HG02610 (cell line): Measurements from ENCODE around the gene DENND2C.

ENCODE experiments used
- ATAC-seq: cut with Tn5 transposase; IDR thresholded peaks from one replicate; pipeline ENCODE4 v1.9.1; 2021; ENCODE audit warnings: mild to moderate bottlenecking, moderate library complexity; ENCODE audit not compliant: unreplicated experiment

Gene DENND2C, protein sequence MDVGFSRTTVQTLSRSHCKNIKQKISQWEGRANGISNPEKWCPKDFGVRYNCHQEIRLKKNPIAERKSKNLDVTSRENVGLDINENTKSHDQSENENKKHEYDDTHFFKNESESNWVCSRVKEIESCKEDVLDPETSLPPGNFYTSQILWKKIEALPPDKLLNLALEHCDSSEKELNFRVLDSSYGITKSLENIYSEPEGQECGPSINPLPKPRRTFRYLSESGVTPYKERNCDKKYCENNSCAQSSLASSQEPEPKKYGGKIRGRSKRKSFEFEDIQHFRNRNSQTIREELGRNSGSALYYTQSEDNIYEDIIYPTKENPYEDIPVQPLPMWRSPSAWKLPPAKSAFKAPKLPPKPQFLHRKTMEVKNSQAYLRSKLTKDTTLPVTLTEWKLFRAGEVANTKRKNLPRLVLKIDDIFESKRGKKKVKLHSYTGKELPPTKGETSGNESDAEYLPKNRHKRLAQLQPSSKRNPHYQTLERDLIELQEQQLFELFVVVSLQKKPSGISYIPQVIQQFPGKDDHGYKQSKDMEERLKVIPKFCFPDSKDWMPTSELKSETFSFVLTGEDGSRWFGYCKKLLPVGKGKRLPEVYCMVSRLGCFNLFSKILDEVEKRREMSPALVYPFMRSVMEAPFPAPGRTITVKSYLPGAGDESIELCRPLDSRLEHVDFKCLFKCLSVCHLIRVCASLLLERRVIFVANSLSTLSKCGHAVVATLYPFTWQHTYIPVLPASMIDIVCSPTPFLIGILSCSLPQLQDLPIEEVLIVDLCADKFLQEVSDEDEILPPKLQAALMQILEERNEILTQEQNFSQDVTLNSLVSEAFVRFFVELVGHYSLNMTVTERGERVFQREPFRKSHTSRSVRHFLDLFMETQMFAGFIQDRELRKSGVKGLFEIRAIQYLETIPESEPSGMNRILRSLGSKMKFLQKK

DNA sequence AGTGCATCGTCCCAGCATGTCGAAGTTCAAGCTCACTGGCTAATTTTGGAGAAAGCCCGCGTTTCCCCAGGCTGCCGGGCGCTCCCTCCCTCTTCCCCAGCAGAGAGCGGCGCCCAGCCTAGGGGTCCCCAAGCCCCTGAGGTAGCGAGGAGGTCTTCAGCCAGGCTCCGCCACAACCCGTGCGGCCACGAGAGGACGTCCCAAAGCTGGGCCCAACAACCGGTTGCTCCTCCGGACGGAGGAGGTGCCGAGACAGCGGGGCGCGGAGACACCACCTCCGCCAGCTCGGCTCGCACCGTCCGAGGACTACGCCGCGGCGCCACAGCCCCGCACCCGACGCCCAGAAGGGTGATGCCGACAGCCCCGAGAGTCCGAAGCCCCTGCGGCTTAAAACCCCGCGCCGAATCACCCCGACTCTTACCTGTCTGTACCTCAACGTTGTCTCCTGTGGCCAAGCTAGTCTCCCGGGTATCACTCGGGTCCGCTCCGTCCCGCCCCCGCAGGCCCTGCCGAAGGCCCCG lies at the start of gene DENND2C:
Gene DENND2C (minus strand): TSS at position 488 of the 521 bp plus-strand sequence. CDS start 44,065 bp downstream, outside the sequence.
- ATAC-seq = peak; percentile 51

DNA sequence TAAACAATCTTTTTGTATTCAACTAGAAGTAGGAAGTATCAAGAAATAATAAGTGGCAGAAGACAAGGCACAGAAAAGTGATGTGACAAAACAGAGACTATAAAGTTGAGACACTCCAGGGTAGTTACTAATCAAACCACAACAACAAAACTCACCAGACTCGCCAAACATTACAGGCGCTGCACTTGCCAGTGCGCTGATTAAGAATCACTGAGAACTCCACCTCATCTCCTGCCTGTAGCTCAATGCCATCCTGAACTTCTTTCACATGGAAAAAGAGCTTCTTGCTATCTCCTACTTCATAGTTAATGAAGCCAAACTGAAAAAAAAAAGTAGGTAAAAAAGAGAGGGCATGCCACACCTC lies 49.6 kb upstream of the DENND2C start:
- ATAC-seq = no peak

DNA sequence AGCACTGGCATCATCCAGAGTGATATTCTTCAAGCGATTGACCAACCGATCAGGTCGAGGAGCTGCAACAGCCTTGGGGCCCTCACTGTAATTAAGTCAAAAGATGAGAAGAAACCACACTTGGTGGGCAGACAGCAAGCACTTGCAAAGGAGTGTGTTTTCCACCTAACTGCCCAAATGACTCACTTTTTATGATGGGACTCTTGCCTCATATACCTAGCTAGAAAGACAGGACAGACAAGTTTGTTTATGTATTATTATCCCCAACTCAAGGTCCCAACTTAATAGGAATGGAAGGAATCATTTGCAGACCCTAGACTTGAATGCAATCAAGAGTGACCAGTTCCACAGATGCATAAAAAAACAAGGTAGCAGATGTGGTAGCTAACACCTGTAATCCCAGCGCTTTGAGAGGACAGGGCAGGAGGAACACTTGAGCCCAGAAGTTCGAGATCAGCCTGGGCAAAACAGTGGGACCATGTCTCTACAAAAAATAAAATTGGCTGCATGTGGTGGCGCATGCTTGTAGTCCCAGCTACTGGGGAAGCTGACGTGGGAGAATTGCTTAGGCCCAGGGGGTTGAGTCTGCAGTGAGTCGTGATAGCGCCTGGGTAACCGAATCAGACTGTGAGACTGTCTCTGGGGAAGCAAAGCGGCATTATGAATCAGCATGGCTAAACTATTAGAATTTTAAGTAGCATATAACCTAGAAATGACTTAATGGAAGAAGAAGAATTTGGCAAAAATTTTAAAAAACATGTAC lies 49.0 kb upstream of the DENND2C start:
- no peak for ATAC-seq

DNA sequence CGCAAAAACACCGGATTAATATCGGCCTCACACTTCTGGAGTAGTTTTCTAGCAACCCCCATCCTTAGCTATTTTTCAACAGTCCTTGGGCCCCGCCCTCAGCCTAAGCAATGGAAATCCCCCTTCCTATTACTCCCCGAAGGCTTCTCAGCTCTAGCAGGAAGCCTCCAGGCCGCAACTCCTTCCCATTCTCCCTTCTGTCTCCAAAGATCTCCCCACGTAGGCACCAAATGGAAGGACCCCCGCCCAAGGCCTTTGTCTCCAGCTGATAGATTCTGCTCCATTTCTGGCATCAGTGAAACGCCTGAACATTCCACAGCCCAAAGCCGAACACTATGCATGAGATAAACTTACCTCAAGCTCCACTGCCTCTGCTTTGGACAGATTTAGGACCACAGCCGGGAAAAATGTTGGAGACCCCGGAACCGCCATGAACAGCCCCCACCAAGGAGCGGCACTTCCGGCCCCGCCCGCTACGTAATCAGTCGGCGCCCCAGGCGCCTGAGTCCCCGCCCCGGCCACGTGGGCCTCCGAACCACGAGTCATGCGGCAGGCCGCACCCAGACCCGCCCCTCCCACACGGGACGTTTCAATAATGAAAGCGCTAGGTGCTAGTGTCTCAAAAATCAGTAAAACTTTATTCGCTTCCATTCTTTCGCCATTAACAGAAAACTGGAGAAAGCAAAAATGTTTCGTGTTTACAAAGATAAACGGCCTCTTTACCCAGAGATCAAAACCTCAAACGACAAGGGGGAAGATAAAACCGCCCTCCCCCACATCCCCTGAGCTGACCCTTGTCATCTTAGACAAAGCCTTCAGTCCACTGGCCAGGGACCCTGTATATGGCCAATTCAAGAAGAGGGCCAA lies 46.7 kb upstream of the DENND2C start, which contains the start of gene NRAS:
Gene NRAS (minus strand): TSS at position 468 of the 867 bp plus-strand sequence. CDS start 611 bp downstream, outside the sequence.
- ATAC-seq = peak; percentile 91

DNA sequence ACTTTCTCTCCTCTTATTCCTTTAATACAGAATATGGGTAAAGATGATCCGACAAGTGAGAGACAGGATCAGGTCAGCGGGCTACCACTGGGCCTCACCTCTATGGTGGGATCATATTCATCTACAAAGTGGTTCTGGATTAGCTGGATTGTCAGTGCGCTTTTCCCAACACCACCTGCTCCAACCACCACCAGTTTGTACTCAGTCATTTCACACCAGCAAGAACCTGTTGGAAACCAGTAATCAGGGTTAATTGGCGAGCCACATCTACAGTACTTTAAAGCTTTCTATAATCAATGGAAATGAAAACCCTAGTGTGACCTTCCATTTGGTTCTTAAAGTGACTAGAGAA lies 46.1 kb upstream of the DENND2C start:
- ATAC-seq = peak; percentile 11

DNA sequence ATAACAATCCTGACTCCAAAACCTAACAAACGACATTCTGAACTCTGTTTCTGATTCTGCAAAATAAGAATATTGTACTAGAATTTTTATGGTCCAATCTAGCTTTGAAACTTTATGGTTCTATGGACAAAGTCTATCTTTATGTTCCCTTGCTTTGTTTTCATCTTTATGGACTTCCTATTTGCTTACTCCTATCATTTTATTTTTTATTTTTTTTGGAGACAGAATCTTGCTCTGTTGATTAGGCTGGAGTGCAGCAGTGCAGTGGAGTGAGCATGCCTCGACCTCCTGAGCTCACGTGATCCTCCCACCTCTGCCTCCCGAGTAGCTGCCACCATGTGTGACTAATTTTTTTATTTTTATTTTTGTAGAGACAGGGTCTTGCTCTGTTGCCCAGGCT lies 43.1 kb upstream of the DENND2C start:
- no peak for ATAC-seq

DNA sequence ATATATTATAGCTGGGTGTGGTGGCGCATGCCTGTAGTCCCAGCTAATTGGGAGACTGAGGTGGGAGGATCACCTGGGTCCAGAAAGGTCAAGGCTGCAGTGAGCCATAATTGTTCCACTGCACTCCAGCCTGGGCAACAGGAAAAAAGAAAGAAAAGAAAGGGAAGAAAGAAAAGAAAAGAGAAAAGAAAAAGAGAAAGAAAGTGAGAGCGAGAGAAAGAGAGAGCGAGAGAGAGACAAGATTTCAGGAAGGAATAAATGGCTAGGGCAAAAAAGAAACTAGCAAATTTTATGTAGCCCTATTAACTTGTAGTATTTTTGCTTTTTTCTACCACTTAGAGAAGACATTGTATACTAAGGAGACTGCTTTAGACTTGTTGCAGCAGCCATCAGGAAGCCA lies 40.5 kb upstream of the DENND2C start:
- no peak for ATAC-seq

DNA sequence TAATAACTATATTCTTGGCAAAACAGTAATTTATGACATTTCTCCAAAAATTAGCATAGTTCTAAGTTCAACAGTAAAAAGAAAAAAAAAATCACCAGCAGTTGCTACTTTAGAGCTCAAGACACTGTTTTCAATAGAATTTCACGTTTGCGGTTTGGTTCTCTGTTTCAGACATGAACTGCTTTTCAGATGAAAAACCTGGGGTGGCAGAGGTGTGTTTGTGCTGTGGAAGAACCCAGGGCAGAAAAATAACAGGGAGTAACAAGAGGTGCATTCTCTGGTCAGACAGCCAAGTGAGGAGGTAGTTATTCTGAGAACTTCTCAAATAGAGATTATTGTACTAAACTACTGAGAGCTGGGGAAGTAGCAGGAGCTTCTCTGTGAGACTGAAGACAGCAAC lies 37.8 kb upstream of the DENND2C start:
- ATAC-seq = no peak

DNA sequence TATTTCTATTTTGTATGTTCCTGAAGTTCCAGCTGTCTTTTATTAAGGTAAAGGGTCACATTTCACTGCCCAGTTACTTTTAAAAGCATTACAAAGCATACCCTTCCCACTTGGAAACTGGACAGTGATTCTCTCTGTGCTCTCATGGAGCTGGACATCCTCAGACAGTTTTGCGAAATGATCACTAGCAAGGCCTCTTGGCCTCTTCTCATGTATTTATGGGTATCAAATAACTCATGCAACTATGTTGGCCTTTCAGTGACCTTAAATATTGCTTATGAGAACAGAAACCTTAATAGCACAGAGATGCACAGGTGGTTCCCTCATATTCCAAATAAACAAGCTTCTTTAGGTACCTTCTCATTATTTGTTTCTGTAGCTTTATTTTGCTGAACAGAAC lies 33.4 kb upstream of the DENND2C start:
- no peak for ATAC-seq

DNA sequence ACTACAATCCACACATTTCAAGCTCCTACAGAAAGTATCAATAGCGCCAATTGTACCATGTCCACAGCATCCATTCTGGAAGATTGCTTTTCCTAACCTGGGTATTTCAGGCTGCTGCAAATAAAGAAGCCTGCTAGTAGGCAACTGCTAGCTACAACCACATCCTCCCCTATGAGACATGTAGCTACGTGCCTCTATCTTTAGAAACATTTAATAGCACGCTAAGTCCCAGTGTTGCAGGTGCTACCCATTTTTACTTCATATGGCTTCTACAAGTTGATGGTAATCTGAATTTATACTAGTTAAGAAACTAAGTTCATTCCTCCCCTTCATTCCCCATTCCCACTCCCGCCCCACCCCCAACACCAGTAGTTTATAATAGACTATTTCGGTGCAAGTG lies 32.9 kb upstream of the DENND2C start:
- ATAC-seq = no peak

DNA sequence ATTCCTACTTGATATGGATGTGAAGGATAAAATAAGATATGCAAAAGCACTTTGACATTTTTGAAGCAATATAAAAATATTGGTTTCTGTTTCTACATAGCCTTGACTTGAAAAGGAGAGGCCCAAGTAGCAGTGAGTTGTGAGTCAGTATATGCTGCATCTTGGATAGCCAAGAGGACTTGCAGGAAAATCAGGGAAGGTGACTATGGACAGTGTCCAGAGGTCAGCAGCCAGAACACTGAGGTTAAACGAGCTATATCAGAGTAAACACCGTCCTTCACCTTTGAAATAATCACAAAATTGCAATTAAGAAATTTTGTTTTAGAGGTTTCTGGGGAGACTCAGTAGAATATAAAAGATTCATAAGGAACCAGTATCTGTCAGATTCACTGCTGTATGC lies 32.1 kb upstream of the DENND2C start:
- no peak for ATAC-seq

DNA sequence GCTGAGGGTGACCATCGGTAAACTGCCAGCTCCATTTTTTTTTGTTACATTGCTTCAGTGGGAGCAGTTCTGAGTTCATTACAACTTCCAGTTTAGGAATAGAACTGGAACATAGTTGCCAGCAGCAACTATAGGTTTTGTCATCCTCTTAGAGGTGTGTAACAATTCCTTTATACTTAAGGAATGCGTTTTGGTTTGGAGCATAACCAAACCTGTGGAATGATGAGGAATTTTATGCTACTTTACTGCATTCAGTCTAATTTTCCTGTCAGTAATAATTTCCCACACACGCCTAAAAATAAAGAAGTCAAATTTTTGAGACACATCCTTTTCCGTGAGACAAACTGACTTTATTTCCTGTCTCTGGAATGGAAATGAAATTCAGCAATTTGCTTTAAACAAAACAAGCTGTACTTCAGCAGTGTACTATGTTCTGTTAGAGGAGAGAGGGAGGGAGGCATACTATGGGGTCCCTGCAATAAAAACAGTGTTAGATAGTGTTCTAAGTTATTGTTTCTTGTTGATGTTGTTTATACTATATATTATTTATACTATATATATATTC lies 30.3 kb upstream of the DENND2C start:
- ATAC-seq = no peak

DNA sequence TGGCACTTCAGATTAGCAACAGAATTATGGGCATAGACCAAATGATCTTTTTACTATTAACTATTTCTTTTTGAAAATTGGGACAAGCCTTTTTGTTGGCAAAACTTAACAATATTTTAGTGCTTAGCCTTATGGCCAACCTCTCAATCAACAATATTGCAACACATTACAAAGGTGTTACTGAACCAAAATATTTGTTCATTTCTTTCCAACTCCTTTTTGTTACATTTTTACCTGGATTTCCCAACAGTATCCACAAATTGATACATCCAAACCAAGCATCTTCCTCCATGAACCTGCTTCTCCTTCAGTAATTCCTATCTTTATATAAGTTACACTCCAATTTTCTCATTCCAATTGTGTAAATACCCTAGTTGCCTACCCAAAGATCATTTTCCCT lies 27.0 kb upstream of the DENND2C start:
- ATAC-seq = no peak

DNA sequence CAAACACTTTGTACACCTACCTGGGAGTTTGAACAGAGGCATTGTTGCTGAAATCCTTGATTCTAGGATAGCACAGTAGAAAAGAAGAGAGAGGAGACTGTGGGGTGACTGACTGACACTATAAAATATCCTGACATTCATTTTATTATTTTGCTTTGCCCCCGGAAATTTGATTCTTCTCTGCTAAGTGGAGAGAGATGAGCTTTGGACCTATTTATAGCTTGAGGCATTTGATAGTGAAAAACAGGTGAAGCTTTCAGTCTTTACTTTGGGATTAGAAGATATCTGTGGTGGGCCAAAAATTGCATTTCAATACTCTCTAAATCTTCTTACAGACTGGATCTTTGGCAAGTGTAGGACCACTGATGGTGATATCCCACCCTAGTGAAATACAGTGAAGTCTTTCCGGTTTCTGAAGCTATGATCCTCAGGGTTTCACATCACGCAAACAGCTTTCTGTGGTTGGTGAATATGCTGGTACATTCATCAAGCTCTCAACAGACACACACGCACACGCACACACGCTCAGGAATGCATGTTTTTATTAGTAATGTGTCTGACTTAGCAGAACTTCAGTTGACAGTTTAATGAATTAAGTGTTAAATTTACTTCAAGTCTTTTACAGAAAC lies 25.7 kb upstream of the DENND2C start, which contains the start of gene AMPD1:
Gene AMPD1 (minus strand): TSS at position 117 of the 629 bp plus-strand sequence. CDS start 75 bp downstream, at position 42.
- no peak for ATAC-seq

DNA sequence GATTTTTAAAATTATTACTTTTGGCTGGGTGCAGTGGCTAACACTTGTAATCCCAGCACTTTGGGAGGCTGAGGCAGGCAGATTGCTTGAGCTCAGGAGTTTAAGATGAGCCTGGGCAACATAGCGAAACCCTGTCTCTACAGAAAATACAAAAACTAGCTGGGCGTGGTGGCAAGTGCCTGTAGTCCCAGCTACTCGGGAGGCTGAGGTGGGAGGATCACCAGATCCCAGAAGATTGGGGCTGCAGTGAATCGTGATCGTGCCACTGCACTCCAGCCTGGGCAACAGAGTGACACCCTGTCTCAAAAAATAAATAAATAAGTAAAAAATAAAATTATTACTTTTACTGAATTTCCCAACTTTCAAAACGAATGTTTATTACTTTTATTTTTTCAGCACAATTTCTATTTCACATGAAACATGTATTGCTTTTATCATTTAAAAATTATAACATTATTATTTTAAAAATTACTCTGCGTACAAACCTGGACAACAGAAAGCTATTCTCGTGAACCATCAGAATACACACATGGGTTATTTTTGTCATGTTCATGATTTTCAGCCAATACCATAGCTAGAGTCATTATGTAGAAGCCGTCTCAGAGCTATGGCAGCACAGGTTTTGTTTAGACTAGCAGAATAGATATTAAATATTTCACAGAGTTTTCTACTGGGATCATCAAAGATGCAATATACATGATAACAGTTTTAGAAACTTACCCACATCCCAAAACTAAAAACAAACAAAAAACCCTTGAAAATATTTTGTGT lies 24.9 kb upstream of the DENND2C start:
- ATAC-seq = no peak

DNA sequence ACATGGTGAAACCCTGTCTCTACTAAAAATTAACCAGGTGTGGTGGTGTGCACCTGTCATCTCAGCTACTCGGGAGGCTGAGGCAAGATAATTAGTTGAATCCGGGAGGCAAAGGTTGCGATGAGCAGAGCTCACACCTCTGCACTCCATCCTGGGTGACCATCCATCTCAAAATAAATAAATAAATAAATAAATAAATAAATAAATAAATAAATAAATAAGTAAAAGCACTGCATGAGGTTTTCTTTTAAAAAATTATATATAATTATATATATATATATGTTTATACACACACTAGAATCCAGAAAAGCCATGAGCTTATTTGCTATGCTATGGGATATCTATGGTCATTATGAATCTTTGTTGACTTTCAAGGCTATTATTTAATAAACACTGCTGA lies 23.1 kb upstream of the DENND2C start:
- no peak for ATAC-seq

DNA sequence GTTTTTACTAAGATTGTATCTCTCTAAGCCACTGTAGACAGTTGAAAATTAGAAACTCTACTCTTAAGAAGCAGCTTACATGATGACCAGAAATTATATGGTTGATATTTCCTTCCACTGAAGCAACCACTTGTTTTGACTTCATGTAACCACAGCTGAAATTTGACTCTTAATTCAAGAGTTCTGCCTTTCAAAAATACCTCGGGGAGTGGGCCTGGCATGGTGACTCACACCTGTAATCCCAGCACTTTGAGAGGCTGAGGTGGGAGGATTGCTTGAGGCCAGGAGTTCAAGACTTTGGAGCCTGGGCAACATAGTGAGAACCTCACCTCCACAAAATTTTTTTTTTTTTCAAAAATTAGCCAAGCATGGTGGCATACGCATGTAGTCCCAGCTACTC lies 21.2 kb upstream of the DENND2C start:
- ATAC-seq = no peak

DNA sequence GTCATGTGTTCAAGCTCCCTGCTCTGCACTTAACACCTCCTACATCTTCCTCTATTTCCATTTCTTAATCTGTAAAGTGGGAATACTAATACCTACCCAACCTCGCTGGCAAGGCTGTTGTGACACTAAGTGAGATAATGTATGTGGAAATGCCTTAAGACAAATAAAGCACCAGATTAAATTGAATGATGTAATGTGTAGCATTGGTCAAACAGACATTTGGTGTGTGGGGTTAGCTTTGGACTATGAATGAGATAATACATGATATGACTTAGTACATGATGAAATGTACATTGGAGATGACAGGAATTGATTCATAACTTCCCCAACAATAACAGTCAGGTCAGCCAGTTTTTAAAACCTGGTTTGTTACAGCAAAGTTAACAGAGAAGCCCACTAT lies 20.3 kb upstream of the DENND2C start:
- no peak for ATAC-seq
